ENCODE measurements around the gene DNMT1. TPM values are rescaled to one million over a fixed set of nuclear protein-coding genes. Genes with fewer than 3 reads are reported as not detected.

DNMT1 gene
- total RNA-seq, 1 experiment from 2014 or later = 210 TPM

GRCh38 chr19:10143681-10144080 lies 51.1 kb downstream of the DNMT1 start:
- Mint-ChIP-seq H3K27me3 (ENCODE audit: low read depth) (no peaks in the 10 kb centered on the region), H3K9me3 (no peaks in the 10 kb centered on the region), H3K4me3 (no peak overlapping the region), H3K36me3 (peaks cover 71% of the 10 kb centered on the region), H3K4me1 (no peaks in the 10 kb centered on the region), H3K27ac (no peak overlapping the region)
- ChIA-PET POLR2A (no interaction called here), CTCF (no interaction called here)
- ATAC-seq (no peak), DNase-seq (ENCODE audit: low spot score) (no peak)
- TF ChIP-seq, protein P1, sequence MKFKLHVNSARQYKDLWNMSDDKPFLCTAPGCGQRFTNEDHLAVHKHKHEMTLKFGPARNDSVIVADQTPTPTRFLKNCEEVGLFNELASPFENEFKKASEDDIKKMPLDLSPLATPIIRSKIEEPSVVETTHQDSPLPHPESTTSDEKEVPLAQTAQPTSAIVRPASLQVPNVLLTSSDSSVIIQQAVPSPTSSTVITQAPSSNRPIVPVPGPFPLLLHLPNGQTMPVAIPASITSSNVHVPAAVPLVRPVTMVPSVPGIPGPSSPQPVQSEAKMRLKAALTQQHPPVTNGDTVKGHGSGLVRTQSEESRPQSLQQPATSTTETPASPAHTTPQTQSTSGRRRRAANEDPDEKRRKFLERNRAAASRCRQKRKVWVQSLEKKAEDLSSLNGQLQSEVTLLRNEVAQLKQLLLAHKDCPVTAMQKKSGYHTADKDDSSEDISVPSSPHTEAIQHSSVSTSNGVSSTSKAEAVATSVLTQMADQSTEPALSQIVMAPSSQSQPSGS (CRISPR knock-in tag; IDR thresholded peaks at IDR 0.05; ENCODE audit: borderline replicate concordance, low read depth) = no peak
- TF ChIP-seq KAT7 (CRISPR knock-in tag; IDR thresholded peaks at IDR 0.05; ENCODE audit: borderline replicate concordance) (no peak), CREB1 (CRISPR knock-in tag; IDR thresholded peaks at IDR 0.05) (no peak), SP1 (CRISPR knock-in tag; conservative IDR thresholded peaks at IDR 0.05) (no peak), FOXJ3 (CRISPR knock-in tag; IDR thresholded peaks at IDR 0.05; ENCODE audit: borderline replicate concordance) (no peak), ATF6 (CRISPR knock-in tag; IDR thresholded peaks at IDR 0.05) (no peak), ZNF512 (CRISPR knock-in tag; IDR thresholded peaks at IDR 0.05; ENCODE audit: borderline replicate concordance) (no peak), USF2 (CRISPR knock-in tag; IDR thresholded peaks at IDR 0.05) (no peak), ZNF423 (CRISPR knock-in tag; IDR thresholded peaks at IDR 0.05) (no peak), GRHL2 (CRISPR knock-in tag; IDR thresholded peaks at IDR 0.05; ENCODE audit: insufficient replicate concordance, severe bottlenecking) (no peak), CBFB (CRISPR knock-in tag; IDR thresholded peaks at IDR 0.05; ENCODE audit: low read depth) (no peak), AFF4 (CRISPR knock-in tag; IDR thresholded peaks at IDR 0.05; ENCODE audit: borderline replicate concordance) (no peak)

DNA sequence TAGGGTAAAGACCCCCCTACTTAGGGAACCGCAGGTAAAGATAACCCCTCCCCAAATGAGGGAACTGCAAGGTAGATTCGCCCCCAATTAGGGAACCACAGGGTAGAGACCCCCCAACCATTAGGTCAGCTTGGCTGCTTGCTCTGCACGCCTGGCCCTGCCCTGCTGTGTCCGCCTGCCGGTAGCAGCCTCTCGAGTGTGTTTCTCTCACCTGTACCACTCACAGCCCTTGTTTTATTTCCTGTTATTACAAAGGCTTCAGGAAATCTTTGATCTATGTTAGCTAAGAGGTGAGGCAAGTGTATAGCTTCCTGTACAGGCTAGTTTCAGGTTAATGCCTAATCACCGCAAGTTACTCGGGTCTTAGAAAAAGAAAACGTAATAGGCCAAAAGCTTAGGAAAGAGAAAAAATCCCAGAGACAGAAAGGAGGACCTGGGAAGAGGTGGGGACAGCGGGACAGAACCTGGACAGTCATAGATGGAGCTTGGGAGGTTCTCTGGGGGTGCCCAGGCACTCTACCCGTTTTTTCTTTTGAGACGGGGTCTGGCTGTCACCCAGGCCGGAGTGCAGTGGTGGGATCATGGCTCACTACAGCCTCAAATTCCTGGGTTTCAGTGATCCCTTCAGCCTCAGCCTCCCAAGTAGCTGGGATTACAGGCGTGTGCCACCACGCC lies 51.9 kb downstream of the DNMT1 start:
- TF ChIP-seq PRRX2 (CRISPR knock-in tag; IDR thresholded peaks at IDR 0.05) (no peak), MYBL2 (CRISPR knock-in tag; IDR thresholded peaks at IDR 0.05) (no peak), ZNF219 (CRISPR knock-in tag; IDR thresholded peaks at IDR 0.05; ENCODE audit: borderline replicate concordance) (no peak), GTF2I (CRISPR knock-in tag; conservative IDR thresholded peaks at IDR 0.05) (no peak)
- TF ChIP-seq, protein P2, sequence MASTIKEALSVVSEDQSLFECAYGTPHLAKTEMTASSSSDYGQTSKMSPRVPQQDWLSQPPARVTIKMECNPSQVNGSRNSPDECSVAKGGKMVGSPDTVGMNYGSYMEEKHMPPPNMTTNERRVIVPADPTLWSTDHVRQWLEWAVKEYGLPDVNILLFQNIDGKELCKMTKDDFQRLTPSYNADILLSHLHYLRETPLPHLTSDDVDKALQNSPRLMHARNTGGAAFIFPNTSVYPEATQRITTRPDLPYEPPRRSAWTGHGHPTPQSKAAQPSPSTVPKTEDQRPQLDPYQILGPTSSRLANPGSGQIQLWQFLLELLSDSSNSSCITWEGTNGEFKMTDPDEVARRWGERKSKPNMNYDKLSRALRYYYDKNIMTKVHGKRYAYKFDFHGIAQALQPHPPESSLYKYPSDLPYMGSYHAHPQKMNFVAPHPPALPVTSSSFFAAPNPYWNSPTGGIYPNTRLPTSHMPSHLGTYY (CRISPR knock-in tag; IDR thresholded peaks at IDR 0.05) = no peak
- Mint-ChIP-seq H3K9me3 (no peaks in the 10 kb centered on the region), H3K4me3 (no peak overlapping the region), H3K4me1 (no peaks in the 10 kb centered on the region), H3K36me3 (peaks cover 73% of the 10 kb centered on the region), H3K27ac (no peak overlapping the region), H3K27me3 (ENCODE audit: low read depth) (no peaks in the 10 kb centered on the region)
- no peak for DNase-seq (ENCODE audit: low spot score)
- ATAC-seq = no peak
- ChIA-PET POLR2A (no interaction called here), CTCF (interaction anchor here (0.6 kb wide), 1 partner anchor 44 kb away, joined by 4 read pairs; no protein-coding TSS in a partner anchor)

All from WTC11 (cell line).